Amygdala (tissue), 56 donors: ENCODE measurements around the gene BTG4.
A peak's percentile ranks its signal among the peaks of the same experiment; 100 is the strongest.

ENCODE experiments used
- DNase-seq, 56 donors: peaks; one replicate each; lab custom pipeline; 2025; lab: John Stamatoyannopoulos, UW

Gene BTG4

DNA sequence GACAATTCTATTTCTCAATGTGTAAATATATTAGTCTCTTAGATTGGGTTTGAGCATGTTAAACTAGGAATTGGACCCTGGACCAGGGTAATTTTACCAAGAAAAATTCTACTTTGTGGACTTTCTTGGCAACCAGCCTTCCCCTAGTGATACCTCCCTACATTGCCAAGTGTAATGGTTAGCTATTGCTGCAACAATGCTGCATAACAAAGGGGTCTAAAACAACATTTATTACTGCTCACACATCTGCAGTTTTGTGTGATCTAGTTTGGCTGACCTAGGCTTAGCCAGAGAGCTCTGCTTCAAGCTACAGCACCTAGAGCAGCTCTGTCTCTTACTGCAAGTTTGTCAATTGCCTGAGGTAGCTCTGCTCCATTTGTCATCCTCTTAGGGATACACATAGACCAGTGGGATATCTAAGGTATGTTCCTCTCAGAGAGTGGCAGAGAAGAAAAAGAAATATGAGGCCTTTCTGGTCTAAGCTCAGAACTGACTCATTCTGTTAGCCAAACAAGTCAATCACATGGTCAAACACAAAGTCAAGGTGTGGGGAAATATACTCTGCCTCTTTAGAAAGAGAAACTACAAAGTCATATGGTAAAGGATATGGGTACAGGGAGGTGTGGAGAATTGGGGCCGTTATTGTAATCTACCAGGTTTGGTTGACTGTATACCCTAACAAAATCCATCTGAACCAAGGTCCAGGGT is 26.4 kb upstream of the BTG4 start:
- DNase-seq: no peak

DNA sequence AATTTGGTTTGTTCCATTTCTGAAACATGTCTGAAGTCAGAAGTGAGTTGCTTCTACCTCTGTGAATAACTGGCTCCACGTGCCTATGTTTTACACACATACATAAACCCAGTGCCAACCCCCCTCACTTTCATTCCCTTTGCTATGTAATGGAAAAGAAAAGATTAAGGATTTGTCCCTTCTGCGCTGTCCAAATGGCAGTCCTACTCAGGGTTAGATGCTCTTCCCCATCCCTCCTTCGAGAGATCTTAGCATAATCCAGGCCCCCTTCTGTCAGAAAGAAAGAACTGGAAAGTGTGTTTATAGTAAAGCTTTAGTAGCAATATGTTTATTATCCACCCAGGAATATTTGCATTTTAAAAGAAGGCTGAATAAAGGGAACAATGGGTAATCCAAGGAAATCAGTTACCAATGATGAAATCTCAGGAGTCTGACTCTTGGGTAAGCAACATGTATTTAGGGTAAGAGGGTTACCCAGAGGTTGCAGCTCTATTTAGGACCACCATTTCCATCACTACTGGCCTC is 25.2 kb upstream of the BTG4 start:
- no peak for DNase-seq

DNA sequence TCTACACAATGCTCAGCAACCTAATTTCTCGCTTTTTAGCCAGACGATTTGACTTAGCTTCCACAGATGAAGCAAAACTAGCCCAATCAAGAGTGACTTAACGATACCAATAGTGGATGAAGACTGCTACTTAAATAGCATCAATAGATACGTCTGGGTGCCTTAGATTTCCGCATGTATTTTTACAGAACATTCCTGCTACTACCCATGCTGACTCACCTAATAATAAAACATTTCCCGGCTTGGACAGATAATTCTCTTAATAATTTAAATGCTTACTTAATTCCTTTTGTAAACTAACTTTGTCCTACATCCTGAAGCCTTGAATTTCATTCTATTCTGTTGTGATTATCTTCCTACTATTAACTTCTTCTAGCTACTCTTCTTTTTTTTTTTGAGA is 23.1 kb upstream of the BTG4 start:
- DNase-seq: no peak

DNA sequence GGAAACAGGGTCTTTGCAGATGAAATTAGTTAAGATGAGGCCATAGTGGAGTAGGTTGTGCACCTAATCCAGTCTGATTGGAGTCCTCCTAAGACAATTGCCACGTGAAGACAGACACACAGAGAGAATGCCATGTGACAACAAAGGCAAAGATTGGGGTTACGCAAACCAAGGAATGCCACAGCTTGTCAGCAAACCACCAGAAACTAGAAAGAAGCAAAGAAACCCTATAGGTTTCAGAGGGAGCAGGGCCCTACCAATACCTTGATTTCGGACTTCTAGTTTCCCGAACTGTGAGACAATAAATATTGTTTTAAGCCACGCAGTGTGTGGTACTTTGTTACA is 20.2 kb upstream of the BTG4 start:
- DNase-seq: no peak

DNA sequence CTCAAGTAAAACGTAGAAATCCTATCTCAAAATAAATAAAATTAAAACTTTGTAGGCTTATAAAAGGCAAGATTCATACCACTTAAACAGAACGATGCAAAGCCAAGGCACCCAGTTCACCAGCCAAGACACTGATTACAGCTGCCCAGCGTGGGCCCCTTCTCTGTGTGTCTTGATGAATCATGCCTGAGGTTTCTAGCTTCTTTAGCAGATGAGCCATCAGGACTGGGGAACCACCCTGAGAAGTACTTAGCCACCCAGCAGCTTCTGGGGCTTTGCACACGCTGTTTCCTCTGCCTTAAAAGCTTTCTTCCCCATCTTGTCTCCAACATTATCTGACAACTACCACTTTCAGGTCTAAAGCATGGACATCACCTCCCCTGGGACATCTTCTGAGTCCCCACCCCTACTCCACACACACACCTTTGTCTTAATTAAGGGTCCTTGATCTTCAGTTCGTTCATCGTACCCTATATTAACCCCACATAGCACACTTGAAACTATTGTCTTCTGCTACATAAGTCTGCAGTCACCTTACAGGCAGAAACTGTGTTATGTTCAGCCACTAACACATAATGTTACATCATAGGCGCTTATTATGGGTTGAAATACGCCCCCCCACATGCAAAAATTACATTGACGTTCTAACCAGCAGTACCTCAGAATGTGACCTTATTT is 19.6 kb upstream of the BTG4 start:
- peak in 1 of 56 donors; percentile 16 for DNase-seq

DNA sequence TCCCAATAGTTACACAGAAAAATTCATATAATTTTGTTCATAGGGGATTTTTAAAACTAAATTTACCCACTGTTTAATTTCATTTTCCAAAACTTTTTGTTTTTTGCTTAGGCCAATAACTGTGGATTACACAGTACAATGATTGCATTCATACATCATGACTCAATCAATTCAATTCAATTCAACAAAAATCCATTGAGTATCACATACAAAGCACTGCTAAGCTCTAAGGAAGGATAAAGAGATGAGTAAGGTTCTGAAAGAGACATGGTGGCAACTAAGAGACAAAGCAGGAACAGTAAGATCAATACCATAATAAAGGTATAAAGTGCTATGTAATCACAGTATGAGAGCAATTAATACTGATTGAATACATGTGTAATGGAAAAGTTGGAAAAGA is 18.9 kb upstream of the BTG4 start:
- no peak for DNase-seq

DNA sequence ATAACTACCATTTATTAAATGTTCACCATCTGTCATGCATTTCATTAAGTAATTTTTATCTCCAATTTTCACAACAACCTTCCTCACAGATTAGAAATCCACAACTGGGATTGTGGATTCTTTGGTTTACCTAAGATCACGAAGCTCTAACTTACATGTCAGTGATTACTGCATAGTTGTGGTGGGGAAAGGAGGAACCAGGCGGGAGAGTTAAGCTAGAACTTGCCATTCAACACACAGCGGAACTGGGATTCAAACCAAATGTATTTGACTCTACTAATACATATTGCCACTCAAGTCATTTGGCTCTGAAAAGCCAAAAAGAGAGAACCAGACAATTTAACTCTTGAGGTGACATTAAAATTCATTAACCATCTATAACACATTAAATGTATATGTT is 17.9 kb upstream of the BTG4 start:
- DNase-seq: no peak

DNA sequence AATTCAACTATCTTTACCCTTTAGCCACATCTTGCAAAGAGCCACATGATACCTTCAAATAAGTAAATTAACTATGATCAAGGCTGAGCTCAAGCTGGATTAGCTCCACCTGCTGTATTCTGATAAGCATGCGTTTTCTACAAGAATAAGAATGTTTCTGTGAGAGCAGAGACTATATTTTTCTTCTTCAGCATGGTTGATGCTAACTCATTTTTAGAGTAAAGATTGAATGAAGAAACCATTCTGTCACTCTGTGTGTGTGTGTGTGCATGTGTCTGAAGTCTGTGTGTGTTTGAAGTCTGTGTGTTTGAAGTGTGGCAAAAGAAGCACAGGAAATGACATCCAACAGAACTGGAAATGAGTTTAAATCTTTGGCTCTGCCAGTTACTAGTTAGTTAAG is 16.4 kb upstream of the BTG4 start:
- no peak for DNase-seq

DNA sequence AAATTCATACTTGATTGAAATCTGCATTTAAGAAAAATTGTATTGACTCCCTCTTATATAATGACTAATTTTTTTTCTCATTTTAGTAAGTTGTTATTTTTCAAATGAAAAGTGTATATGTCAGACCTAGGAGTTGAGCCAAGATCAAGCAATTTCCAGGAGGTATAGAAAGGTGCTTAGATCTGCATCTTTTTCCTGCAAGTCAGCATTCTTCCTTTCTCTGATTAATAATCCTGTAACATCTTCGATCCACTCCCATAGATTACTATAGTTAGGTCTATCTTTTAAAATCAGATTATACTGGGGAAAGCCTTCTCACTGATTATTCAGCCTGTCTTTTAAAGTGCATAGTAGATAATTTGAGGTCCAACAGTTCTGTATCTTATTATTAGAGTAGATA is 15.1 kb upstream of the BTG4 start:
- no peak for DNase-seq

DNA sequence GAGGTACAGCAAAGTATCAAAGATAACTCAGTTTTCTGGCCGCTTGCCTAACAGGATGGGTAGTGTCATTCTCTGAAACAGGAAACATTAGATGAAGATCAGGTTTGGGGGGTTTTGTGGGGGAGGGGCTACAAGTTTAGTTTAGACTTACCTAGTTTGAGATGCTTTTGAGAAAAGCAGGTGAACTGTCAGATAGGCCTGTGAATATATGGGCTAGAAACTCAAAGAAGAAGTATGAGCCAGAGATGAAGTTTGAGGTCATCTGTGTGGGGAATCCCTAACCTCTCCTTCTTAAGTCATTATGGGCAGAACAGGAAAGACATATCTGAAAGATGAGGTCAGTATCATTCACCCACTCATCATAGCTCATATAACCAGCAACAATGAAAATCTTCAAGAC is 14.3 kb upstream of the BTG4 start:
- DNase-seq: no peak

DNA sequence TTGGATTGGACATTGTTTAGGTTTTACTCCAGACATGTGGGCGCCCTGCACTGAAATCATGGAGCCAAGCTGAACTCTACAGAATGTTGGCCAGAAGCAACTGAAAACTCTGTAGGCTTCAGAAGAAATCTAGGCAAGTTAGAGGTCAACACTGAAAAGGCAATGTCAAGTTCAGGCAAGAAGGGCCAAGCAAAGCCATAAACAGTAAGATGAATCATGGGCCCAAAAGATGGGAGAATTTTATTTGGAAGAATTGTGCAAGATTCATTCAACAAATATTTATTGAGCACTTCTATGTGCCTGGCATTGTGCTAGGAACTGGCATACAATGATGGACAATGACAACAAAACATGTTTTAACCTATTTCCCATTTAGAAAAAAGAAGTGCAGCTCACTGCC is 13.3 kb upstream of the BTG4 start:
- DNase-seq: no peak

DNA sequence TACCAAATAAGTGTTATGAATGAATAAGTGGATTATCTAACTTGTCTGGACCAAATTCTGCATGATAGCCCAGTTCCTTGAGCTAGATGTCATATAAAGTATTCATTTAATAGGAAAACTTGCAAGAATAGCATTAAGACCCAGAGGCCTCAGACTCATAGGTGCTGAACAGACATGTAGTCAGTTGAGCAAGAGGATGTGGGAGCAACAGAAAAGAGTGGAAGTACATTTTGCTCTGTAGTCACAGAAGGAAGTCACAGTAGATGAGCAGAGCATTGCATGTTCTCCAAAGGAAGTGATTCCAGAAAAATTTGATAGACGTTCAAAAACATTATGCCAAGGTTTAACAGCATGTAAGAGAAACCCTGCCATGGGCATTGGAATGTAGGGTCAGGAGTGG is 11.9 kb upstream of the BTG4 start:
- DNase-seq: no peak

DNA sequence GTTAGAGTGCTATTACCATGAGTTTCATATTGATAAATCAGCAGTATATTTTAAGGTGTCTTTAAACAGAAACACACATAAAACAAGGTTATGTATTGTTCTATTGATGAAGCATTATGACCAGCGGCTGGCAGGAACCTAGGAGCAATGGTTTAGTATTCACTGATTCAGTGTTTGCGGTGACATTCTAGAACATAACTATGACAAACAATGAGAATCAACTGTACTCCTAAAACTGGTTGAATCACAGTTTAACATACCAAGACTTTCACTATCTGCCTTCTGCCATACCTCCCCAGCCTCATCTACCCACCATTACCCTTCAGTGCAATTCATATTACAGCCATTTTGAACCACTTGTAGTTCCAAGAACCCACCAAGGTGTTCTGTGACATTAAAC is 11.2 kb upstream of the BTG4 start:
- DNase-seq: no peak

DNA sequence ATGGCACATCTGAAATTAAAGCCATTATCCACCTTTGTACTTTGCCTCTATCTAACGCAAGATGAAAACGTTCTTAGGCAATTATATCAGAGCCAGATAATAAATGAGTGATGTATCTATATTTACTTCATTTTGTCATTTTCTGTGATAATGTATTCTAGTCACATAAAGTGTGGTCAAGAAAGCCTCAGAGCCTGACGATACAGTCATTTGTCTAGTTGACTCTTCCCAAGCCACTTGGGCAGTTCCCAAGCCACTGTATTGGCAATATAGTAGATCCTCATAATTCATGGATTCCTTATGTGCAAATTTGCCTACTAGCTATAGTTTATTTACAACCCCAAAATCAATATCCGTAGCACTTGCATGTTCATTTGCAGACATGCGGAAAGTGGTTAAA is 10.2 kb upstream of the BTG4 start:
- DNase-seq: no peak

DNA sequence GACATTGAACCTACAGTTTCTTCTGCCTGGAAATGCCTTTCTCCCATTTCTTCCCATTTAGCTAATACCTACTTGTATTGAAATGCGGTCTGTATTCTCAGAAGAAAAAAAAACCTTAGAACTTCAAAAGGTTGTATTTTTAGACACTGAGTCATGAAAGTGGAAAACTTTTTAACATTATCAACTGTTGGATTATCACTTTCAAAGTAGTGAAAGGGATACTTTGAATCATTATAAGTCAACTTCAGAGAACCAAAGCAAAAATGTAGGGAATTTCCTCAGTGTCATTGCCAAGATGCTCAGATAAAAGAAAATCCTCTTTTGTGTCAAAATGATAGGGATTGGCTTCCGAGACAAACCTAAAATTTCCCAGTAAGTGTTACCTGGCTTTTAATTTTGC is 8.9 kb upstream of the BTG4 start:
- DNase-seq: no peak

DNA sequence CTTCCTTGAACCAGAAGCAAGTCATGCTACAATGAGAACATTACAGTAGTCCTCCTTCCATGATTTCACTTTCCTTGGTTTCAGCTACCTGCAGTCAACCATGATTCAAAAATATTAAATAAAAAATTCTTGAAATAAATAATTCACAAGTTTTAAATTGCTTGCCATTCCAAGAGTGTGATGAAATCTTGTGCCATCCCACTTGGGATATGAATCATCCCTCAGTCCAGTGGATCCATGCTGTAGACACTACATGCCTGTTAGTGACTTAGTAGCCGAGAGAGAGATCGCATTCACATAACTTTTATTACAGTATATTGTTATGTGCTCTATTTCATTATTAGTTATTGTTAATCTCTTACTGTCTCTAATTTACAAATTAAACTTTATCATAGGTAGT is 8.4 kb upstream of the BTG4 start:
- no peak for DNase-seq

DNA sequence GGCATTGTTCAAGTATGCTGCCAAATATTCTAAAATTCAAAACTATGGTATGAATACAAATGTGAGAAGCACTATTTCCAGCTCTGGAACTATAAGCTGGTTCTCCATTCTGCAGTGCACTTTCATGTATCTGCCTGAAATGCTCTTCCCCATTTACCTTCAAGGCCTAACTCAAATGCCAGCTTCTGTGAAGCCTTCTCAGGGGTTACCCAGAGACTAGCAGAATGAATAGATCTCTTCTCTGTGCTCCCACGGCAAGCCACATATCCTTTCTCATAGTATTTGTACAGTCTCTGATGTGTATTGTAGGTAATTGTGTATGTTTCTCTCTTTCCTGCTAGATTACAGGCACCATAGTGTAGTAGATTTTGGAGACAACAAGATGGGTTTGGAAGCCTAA is 6.5 kb upstream of the BTG4 start:
- DNase-seq: no peak

DNA sequence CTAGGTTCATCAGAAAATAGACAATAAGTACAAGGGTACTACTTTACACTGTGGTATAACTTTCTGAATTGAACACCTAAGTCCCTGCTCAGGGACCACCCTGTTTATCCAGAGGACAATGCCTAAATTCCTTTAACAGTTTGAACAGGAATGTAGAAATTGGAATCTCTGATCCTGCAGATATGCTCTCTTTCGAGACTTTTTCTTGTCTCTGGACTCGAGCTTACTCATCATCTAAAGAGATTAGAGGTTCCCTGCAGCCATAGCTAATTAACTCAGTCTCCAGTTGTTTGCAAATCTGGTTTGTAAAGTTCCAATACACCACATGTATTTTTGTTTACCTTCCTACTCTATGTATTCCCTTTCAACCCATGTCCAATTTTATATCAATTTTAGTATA is 3.4 kb upstream of the BTG4 start:
- DNase-seq: no peak

DNA sequence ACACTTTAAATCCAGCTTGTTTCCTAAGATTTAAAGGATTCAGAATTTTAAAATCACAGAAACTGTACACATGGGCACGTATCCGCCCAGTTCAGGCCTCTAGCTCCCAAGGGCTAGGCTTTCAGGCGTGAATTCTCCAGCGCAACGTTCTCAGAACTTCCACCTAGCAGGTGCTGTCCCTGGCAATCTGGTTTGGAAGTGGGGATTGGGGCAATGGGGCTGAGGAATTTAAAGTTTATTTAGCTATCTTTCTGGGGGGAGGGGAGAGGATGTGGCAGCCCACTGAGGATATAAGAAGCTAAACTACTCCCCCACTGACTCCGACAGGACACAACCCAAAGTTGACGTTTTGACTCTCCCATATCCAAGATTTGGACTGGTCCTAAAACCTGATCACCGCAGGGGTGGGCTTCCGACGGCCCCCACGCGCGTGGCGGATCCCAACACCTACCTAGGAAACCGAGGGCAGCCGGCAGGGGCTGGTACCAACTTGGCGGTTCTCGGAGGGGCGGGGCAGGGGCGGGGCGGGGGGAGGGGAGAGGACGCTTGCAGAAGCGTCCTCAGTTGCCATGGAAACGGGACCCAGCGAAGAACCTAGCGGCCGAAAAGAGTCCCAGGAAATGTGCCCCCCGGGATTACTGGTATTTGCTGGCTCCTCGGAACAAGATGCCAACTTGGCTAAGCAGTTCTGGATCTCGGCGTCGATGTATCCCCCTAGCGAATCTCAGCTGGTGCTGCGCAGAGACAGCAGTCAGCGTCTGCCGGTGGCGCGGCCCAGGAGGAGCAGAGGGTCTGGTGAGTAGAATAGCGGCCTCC is 2.2 kb upstream of the BTG4 start, which contains the start of gene HOATZ:
Gene HOATZ (plus strand): TSS at position 563 of the 816 bp plus-strand sequence. CDS start 7 bp downstream, at position 570.
- DNase-seq: peak in 8 of 56 donors; percentile 4 to 28 (median 20)

DNA sequence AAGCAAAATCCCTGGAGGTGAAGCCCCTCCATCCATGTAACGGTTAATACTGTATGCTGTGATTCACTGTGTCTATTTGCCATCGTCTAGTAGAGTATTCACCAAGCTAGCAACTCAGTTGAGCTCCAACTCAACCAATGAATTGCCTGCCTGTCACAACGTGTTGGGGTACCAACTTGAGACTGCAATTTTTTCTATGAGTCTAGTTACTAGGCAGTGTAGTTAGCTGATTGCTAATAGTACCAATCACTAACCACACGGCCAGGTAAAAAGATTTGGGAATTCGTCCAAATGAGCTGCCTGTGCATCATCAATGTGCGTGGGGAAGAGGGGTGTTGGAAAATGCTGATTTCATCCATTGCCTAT is 1.0 kb upstream of the BTG4 start:
- DNase-seq: no peak

DNA sequence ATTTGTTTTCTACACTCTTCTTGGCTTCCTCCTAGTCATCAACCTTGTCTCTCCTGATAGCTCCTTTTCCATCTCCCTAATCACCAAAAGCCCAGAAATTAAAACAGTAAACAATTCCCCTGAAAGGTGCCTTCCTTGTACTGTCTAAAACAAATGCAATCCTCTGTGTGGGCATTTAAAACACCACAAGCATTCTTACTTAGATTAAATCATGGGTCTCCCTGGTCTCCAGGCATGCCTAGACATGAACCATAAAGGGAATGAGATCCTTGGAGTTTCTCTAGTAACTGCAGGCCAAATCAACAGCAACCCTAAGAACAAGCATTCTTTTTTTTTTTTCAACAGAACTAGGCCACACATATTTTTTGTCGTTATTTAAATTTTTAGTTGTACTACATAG is 1.9 kb downstream of the BTG4 start:
- DNase-seq: no peak

DNA sequence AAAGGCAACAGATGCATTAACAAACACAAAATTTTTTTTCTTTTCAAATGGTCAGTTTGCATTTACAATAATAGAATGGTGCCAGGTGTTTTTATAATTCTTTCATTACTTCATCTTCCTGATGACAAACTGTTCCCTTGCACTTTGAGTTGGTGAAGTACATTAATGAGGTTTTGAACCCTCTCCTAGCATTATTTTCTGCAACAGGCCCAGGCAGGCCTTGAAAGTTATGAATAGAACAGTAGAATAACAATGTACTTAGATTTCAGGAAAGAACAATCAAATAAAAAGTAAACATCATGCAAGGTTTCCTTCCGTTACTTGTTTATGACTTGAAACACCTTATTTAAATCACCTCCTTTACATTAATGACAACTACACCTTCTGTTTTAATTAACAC is 9.6 kb downstream of the BTG4 start:
- no peak for DNase-seq
